Measurements from ENCODE around the gene LHFPL3. TPM values are rescaled to one million over a fixed set of nuclear protein-coding genes. Genes with fewer than 3 reads are reported as not detected.

LHFPL3 gene
- total and polyA plus RNA-seq, 2 of the 13 experiments (the other 11 are each of a cell fraction or from before 2014, with no cell fraction given): not detected

DNA sequence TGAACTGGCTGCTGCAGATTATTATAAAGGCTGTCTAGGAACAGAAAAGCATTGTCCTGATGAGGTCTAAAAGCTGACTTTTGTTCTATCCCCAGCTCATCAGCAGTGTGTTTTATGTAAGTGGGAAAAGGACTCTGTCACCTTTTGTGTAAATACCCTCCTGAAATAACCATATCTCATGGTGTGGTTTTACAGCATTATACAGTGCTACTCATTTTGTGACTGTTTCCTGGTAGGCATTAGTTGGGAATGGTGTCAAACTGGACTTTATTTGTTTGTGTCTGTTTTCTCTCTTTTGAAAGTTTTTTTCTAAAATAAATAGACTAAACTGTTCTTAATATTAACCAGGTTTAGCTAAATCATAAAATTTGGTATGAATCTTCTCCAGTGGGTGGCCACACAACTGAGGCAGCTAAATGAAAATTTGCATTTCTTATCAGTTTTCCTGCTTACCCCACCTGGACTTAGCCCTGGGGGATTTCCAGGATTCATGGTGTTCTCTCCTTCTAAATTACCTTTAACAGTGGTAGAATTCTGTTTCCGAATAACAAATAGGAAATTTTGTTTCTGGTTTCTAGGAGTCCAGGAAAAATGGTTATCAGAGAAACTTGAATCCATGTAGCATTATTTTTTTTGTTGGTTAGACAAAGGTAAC, 140.9 kb downstream of the LHFPL3 start (continued):
- TF ChIP-seq, protein P1, sequence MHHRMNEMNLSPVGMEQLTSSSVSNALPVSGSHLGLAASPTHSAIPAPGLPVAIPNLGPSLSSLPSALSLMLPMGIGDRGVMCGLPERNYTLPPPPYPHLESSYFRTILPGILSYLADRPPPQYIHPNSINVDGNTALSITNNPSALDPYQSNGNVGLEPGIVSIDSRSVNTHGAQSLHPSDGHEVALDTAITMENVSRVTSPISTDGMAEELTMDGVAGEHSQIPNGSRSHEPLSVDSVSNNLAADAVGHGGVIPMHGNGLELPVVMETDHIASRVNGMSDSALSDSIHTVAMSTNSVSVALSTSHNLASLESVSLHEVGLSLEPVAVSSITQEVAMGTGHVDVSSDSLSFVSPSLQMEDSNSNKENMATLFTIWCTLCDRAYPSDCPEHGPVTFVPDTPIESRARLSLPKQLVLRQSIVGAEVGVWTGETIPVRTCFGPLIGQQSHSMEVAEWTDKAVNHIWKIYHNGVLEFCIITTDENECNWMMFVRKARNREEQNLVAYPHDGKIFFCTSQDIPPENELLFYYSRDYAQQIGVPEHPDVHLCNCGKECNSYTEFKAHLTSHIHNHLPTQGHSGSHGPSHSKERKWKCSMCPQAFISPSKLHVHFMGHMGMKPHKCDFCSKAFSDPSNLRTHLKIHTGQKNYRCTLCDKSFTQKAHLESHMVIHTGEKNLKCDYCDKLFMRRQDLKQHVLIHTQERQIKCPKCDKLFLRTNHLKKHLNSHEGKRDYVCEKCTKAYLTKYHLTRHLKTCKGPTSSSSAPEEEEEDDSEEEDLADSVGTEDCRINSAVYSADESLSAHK (CRISPR knock-in tag; IDR thresholded peaks at IDR 0.05; ENCODE audit: borderline replicate concordance): no peak
- TF ChIP-seq ZFP36L2 (CRISPR knock-in tag; IDR thresholded peaks at IDR 0.05): no peak
- TF ChIP-seq, protein P2, sequence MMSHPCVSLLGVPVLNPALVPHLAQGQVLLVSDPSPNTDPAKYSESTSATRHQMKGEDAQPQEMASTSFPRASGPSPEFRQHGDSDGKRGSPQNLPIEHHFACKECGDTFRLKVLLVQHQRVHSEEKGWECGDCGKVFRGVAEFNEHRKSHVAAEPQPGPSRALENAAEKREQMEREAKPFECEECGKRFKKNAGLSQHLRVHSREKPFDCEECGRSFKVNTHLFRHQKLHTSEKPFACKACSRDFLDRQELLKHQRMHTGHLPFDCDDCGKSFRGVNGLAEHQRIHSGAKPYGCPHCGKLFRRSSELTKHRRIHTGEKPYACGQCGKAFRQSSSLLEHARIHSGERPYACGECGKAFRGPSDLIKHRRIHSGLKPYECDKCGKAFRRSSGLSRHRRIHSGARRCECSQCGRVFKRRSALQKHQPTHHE (CRISPR knock-in tag; IDR thresholded peaks at IDR 0.05; ENCODE audit: borderline replicate concordance): no peak
- no peak for TF ChIP-seq ZSCAN25 (CRISPR knock-in tag; IDR thresholded peaks at IDR 0.05)
- TF ChIP-seq, protein P3, sequence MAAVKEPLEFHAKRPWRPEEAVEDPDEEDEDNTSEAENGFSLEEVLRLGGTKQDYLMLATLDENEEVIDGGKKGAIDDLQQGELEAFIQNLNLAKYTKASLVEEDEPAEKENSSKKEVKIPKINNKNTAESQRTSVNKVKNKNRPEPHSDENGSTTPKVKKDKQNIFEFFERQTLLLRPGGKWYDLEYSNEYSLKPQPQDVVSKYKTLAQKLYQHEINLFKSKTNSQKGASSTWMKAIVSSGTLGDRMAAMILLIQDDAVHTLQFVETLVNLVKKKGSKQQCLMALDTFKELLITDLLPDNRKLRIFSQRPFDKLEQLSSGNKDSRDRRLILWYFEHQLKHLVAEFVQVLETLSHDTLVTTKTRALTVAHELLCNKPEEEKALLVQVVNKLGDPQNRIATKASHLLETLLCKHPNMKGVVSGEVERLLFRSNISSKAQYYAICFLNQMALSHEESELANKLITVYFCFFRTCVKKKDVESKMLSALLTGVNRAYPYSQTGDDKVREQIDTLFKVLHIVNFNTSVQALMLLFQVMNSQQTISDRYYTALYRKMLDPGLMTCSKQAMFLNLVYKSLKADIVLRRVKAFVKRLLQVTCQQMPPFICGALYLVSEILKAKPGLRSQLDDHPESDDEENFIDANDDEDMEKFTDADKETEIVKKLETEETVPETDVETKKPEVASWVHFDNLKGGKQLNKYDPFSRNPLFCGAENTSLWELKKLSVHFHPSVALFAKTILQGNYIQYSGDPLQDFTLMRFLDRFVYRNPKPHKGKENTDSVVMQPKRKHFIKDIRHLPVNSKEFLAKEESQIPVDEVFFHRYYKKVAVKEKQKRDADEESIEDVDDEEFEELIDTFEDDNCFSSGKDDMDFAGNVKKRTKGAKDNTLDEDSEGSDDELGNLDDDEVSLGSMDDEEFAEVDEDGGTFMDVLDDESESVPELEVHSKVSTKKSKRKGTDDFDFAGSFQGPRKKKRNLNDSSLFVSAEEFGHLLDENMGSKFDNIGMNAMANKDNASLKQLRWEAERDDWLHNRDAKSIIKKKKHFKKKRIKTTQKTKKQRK (IDR thresholded peaks at IDR 0.05; ENCODE audit: low read length): no peak
- TF ChIP-seq, protein P4, sequence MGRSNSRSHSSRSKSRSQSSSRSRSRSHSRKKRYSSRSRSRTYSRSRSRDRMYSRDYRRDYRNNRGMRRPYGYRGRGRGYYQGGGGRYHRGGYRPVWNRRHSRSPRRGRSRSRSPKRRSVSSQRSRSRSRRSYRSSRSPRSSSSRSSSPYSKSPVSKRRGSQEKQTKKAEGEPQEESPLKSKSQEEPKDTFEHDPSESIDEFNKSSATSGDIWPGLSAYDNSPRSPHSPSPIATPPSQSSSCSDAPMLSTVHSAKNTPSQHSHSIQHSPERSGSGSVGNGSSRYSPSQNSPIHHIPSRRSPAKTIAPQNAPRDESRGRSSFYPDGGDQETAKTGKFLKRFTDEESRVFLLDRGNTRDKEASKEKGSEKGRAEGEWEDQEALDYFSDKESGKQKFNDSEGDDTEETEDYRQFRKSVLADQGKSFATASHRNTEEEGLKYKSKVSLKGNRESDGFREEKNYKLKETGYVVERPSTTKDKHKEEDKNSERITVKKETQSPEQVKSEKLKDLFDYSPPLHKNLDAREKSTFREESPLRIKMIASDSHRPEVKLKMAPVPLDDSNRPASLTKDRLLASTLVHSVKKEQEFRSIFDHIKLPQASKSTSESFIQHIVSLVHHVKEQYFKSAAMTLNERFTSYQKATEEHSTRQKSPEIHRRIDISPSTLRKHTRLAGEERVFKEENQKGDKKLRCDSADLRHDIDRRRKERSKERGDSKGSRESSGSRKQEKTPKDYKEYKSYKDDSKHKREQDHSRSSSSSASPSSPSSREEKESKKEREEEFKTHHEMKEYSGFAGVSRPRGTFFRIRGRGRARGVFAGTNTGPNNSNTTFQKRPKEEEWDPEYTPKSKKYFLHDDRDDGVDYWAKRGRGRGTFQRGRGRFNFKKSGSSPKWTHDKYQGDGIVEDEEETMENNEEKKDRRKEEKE (IDR thresholded peaks at IDR 0.05): no peak
- TF ChIP-seq ZNF326 (CRISPR knock-in tag; IDR thresholded peaks at IDR 0.05; ENCODE audit: borderline replicate concordance): no peak
- no peak for TF ChIP-seq POLR2A (IDR thresholded peaks at IDR 0.05; ENCODE audit: insufficient read depth in 1 of 2, low read depth in 2 of 2, low read length in 2 of 2)
